Tibial nerve (tissue), 4 donors: ENCODE data around the gene UTP11.

Experiments
- CTCF ChIP-seq, 5 experiments: fragments of 200-600 bp in 3 of 5; fragments of 450-650 bp in 2 of 5; sonication (generic) in 3 of 5; IDR thresholded peaks; one replicate each; pipeline ENCODE4 v1.5.1; 2016 to 2019; ENCODE audit warnings: antibody characterized with exemption in 5 of 5, mild to moderate bottlenecking in 3 of 5, moderate library complexity in 2 of 5
- EP300 ChIP-seq, 2 donors: sonication (generic); formaldehyde crosslinking; IDR thresholded peaks; one replicate each; pipeline ENCODE4 v1.6.1; 2017; ENCODE audit warnings: antibody characterized with exemption in 2 of 2, mild to moderate bottlenecking in 1 of 2
- POLR2A ChIP-seq, 2 donors: fragments of 450-650 bp; IDR thresholded peaks; one replicate each; pipeline ENCODE4 v1.6.1; 2017; ENCODE audit warnings: antibody characterized with exemption in 2 of 2, mild to moderate bottlenecking in 2 of 2, moderate library complexity in 2 of 2

GRCh38 chr1:38028105-38028591 lies 15.6 kb downstream of the UTP11 start:
- TF ChIP-seq CTCF (IDR thresholded peaks at IDR 0.05), result no peak
- TF ChIP-seq POLR2A (IDR thresholded peaks at IDR 0.05), result no peak
- TF ChIP-seq EP300 (IDR thresholded peaks at IDR 0.05), result no peak
